ENCODE data around the gene PCDHB13.
"Not testable (repeated sequence)": the region's sequence is repeated elsewhere in the genome, so short reads cannot be mapped to it uniquely, and the experiment has no call there.

Gene PCDHB13

GRCh38 chr5:141213656-141214339 lies at the start of gene PCDHB13:
TSS of gene PCDHB13 (plus strand) at chr5:141213919. CDS start at chr5:141214124, 205 bp downstream.
- DNase-seq: not testable (repeated sequence)

- DNase-seq: peak; percentile 21
These were observed 41.1 kb upstream of the PCDHB13 start, which contains the start of gene PCDHB7 for GRCh38 chr5:141172381-141173204. TSS of gene PCDHB7 (plus strand) at chr5:141172644. CDS start at chr5:141172836, 192 bp downstream.

GRCh38 chr5:141174291-141175104 lies 39.2 kb upstream of the PCDHB13 start:
- DNase-seq: not testable (repeated sequence)

GRCh38 chr5:141175933-141176332 lies 37.8 kb upstream of the PCDHB13 start:
- DNase-seq: no peak

- not testable (repeated sequence) for DNase-seq
These were observed 36.0 kb upstream of the PCDHB13 start, which contains the start of gene PCDHB8 for GRCh38 chr5:141177577-141178191. TSS of gene PCDHB8 (plus strand) at chr5:141177790. CDS start at chr5:141178035, 245 bp downstream.

GRCh38 chr5:141179371-141179770 lies 34.3 kb upstream of the PCDHB13 start:
- DNase-seq: not testable (repeated sequence)

- not testable (repeated sequence) for DNase-seq
These were observed 33.8 kb upstream of the PCDHB13 start for GRCh38 chr5:141179876-141180275.

- no peak for DNase-seq
These were observed 33.4 kb upstream of the PCDHB13 start for GRCh38 chr5:141180313-141180712.

- DNase-seq: no peak
These were observed 31.5 kb upstream of the PCDHB13 start, which contains the start of gene PCDHB16 for GRCh38 chr5:141182248-141182647. TSS of gene PCDHB16 (plus strand) at chr5:141182387. CDS start at chr5:141182560, 173 bp downstream.

- not testable (repeated sequence) for DNase-seq
These were observed 29.4 kb upstream of the PCDHB13 start for GRCh38 chr5:141184117-141184855.

GRCh38 chr5:141186897-141187512 lies 26.7 kb upstream of the PCDHB13 start, which contains the start of gene PCDHB9:
TSS of gene PCDHB9 (plus strand) at chr5:141187161. CDS start at chr5:141187319, 158 bp downstream.
- DNase-seq: peak; percentile 49

GRCh38 chr5:141188682-141189081 lies 25.0 kb upstream of the PCDHB13 start:
- not testable (repeated sequence) for DNase-seq

- not testable (repeated sequence) for DNase-seq
These were observed 24.6 kb upstream of the PCDHB13 start for GRCh38 chr5:141189131-141189530.

GRCh38 chr5:141192110-141192725 lies 21.5 kb upstream of the PCDHB13 start, which contains the start of gene PCDHB10:
TSS of gene PCDHB10 (plus strand) at chr5:141192353. CDS start at chr5:141192553, 200 bp downstream.
- DNase-seq: no peak

- DNase-seq: not testable (repeated sequence)
These were observed 19.4 kb upstream of the PCDHB13 start for GRCh38 chr5:141194332-141194731.

GRCh38 chr5:141196363-141196762 lies 17.4 kb upstream of the PCDHB13 start:
- DNase-seq: no peak

GRCh38 chr5:141199359-141200235 lies 14.1 kb upstream of the PCDHB13 start, which contains the start of gene PCDHB11:
TSS of gene PCDHB11 (plus strand) at chr5:141199627. CDS start at chr5:141199775, 148 bp downstream.
- DNase-seq: peak; percentile 42

- not testable (repeated sequence) for DNase-seq
These were observed 12.6 kb upstream of the PCDHB13 start for GRCh38 chr5:141201126-141201525.

- DNase-seq: not testable (repeated sequence)
These were observed 12.1 kb upstream of the PCDHB13 start for GRCh38 chr5:141201646-141202045.
